Left renal pelvis (tissue), 4 donors: ENCODE measurements around the gene MRTO4. TPM values are rescaled to one million over a fixed set of nuclear protein-coding genes. Genes with fewer than 3 reads are reported as not detected.
A peak's percentile ranks its signal among the peaks of the same experiment; 100 is the strongest.
"Not testable (repeated sequence)": the region's sequence is repeated elsewhere in the genome, so short reads cannot be mapped to it uniquely, and the experiment has no call there.

Experiments
- DNase-seq, 4 donors: peaks; one replicate each; pipeline ENCODE4 v3.0.0-alpha.2; 2013; ENCODE audit warnings: low read depth in 4 of 4, low spot score in 3 of 4
- polyA plus RNA-seq, 4 donors: library from polyadenylated mRNA; unstranded; fragments of 120-200 nt; gene quantifications; one replicate each; pipeline ENCODE4 v1.2.1, GENCODE V29; 2013; ENCODE audit not compliant: insufficient read length in 4 of 4

The MRTO4 gene
- 10 to 100 TPM; 23.7 to 34.6 (median 27.0) TPM for polyA plus RNA-seq

- DNase-seq: peak; percentile 63 to 71 (median 66)
Measured at GRCh38 chr1:19251305-19252196, at the start of gene MRTO4, which contains the start of gene EMC1. TSS of gene MRTO4 (plus strand) at chr1:19251805. CDS start at chr1:19251836, 31 bp downstream. TSS of gene EMC1 (minus strand) at chr1:19251524. CDS start at chr1:19251509, 15 bp downstream.

GRCh38 chr1:19202396-19202795 is 49.2 kb upstream of the MRTO4 start:
- no peak for DNase-seq

GRCh38 chr1:19203440-19203839 is 48.2 kb upstream of the MRTO4 start:
- no peak for DNase-seq

- DNase-seq: no peak
Measured at GRCh38 chr1:19204446-19205266, 46.9 kb upstream of the MRTO4 start.

GRCh38 chr1:19205403-19205802 is 46.2 kb upstream of the MRTO4 start:
- no peak for DNase-seq

- DNase-seq: no peak
Measured at GRCh38 chr1:19205845-19206244, 45.8 kb upstream of the MRTO4 start.

- DNase-seq: no peak
Measured at GRCh38 chr1:19206947-19207346, 44.7 kb upstream of the MRTO4 start.

- no peak for DNase-seq
Measured at GRCh38 chr1:19208710-19209438, 42.7 kb upstream of the MRTO4 start.

GRCh38 chr1:19209439-19209989 is 42.1 kb upstream of the MRTO4 start:
- DNase-seq: peak in 2 of 4 donors; percentile 22 to 26

GRCh38 chr1:19209990-19210771 is 41.4 kb upstream of the MRTO4 start, which contains the start of gene UBR4:
TSS of gene UBR4 (minus strand) at chr1:19210266. CDS start at chr1:19210248, 18 bp downstream.
- DNase-seq: peak; percentile 87 to 90 (median 90)

GRCh38 chr1:19210772-19211549 is 40.6 kb upstream of the MRTO4 start:
- peak in 1 of 4 donors; percentile 3 for DNase-seq

GRCh38 chr1:19212167-19212566 is 39.4 kb upstream of the MRTO4 start:
- no peak for DNase-seq

- no peak for DNase-seq
Measured at GRCh38 chr1:19213580-19213979, 38.0 kb upstream of the MRTO4 start.

GRCh38 chr1:19216585-19216984 is 35.0 kb upstream of the MRTO4 start:
- DNase-seq: not testable (repeated sequence)

GRCh38 chr1:19219451-19219850 is 32.2 kb upstream of the MRTO4 start:
- DNase-seq: no peak

GRCh38 chr1:19220080-19220846 is 31.3 kb upstream of the MRTO4 start:
- no peak for DNase-seq

GRCh38 chr1:19220991-19221390 is 30.6 kb upstream of the MRTO4 start:
- DNase-seq: peak in 1 of 4 donors; percentile 17

GRCh38 chr1:19222573-19222972 is 29.0 kb upstream of the MRTO4 start:
- DNase-seq: no peak
